Ovary (tissue), 3 donors: ENCODE data around the gene POF1B.

Experiments
- CTCF ChIP-seq, 3 donors: fragments of 450-650 bp in 2 of 3; fragments of 200-600 bp in 1 of 3; IDR thresholded peaks; one replicate each; pipeline versions ENCODE4 v1.5.1 to v1.8.0; 2016 to 2022; ENCODE audit warnings: antibody characterized with exemption in 3 of 3, mild to moderate bottlenecking in 1 of 3
- POLR2A ChIP-seq: fragments of 450-650 bp; IDR thresholded peaks from one replicate; pipeline ENCODE4 v1.6.1; 2017; ENCODE audit warnings: antibody characterized with exemption, mild to moderate bottlenecking, moderate library complexity
- donor health status: DM: no; HTN: no; CAD: no.

DNA sequence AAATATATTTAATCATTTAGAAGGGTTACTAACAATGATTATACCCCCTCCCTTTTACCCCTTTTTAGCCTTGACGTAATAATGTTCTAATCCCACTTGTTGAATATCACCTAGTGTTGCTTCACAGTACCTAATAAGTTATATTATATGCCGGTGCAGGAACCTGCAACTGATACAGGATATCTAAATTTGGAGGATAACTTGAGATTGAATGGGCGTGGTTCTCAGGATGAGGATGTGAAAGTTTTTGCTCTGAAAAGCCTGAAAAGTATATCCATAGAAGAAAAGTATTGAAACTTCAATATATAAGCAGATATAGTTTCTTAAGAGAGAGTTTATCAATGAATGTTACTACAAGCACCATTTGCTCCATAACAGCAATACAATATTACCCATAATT lies 75.9 kb downstream of the POF1B start:
- TF ChIP-seq CTCF (IDR thresholded peaks at IDR 0.05): no peak
- no peak for TF ChIP-seq POLR2A
